OCI-LY7 (cell line): ENCODE data around the gene CCR5. TPM values are rescaled to one million over a fixed set of nuclear protein-coding genes. Genes with fewer than 3 reads are reported as not detected.
"Not testable (repeated sequence)": the region's sequence is repeated elsewhere in the genome, so short reads cannot be mapped to it uniquely, and the experiment has no call there.

ENCODE experiments used
- BruUV-seq: library from RNA; stranded (reverse); fragments of 400-500 nt; replicated peaks from 2 replicates; lab custom pipeline; 2021; lab: Mats Ljungman, UMichigan
- CTCF ChIA-PET: fragments of 300-600 bp; sonication (Branson Sonifier 250); formaldehyde crosslinking; loops from one replicate; lab custom pipeline; 2022; ENCODE audit warnings: antibody characterized with exemption; ENCODE audit not compliant: unreplicated experiment; lab: Charles Lee
- POLR2A ChIA-PET: fragments of 300-600 bp; sonication (Branson Sonifier 250); formaldehyde crosslinking; loops from one replicate; lab custom pipeline; 2022; ENCODE audit warnings: antibody characterized with exemption; lab: Charles Lee
- DNase-seq: peaks from one replicate; pipeline ENCODE4 v3.0.0-alpha.2; 2015; ENCODE audit warnings: low spot score
- H2AFZ ChIP-seq: fragments of 200-600 bp; sonication (generic), shearing (Covaris generic); 2 replicates; pipeline ENCODE4 v1.6.1; 2014; ENCODE audit warnings: mild to moderate bottlenecking, antibody characterized with exemption, low read length, moderate library complexity
- H3K27ac ChIP-seq: fragments of 200-600 bp; sonication (generic); 2 replicates; pipeline ENCODE4 v1.5.1; 2014; ENCODE audit warnings: mixed run types, low read depth, mild to moderate bottlenecking, moderate library complexity, low read length, inconsistent platforms; ENCODE audit not compliant: poor library complexity, severe bottlenecking
- H3K36me3 ChIP-seq: fragments of 200-600 bp; sonication (generic); 2 replicates; pipeline ENCODE4 v1.6.1; 2014; ENCODE audit warnings: mild to moderate bottlenecking, antibody characterized with exemption, low read length, moderate library complexity, mixed read lengths; ENCODE audit not compliant: insufficient read depth
- H3K4me1 ChIP-seq: fragments of 200-600 bp; sonication (generic); 2 replicates; pipeline ENCODE4 v1.5.1; 2014; ENCODE audit warnings: mild to moderate bottlenecking, low read length; ENCODE audit not compliant: insufficient read depth, poor library complexity, severe bottlenecking
- H3K4me2 ChIP-seq: fragments of 200-600 bp; sonication (generic); 2 replicates; pipeline ENCODE4 v1.6.1; 2014; ENCODE audit warnings: mild to moderate bottlenecking, low read length
- H3K4me3 ChIP-seq: fragments of 200-600 bp; sonication (generic); 2 replicates; pipeline ENCODE4 v1.5.1; 2014; ENCODE audit warnings: mild to moderate bottlenecking, low read depth, low read length; ENCODE audit not compliant: poor library complexity, severe bottlenecking
- H3K79me2 ChIP-seq: fragments of 200-600 bp; sonication (generic); 2 replicates; pipeline ENCODE4 v1.6.1; 2016; ENCODE audit warnings: low read depth, mild to moderate bottlenecking, low read length, moderate library complexity, mixed read lengths; ENCODE audit not compliant: insufficient read depth
- H3K9me2 ChIP-seq: fragments of 200-600 bp; sonication (generic); 2 replicates; pipeline ENCODE4 v1.6.1; 2016; ENCODE audit warnings: mild to moderate bottlenecking, low read length, mixed read lengths; ENCODE audit not compliant: insufficient read depth
- H3K9me3 ChIP-seq: fragments of 200-600 bp; sonication (generic); 2 replicates; pipeline ENCODE4 v1.6.1; 2014; ENCODE audit warnings: mild to moderate bottlenecking, mixed run types, low read length, mixed read lengths
- H4K20me1 ChIP-seq: fragments of 200-600 bp; sonication (generic); 2 replicates; pipeline ENCODE4 v1.6.1; 2014; ENCODE audit warnings: mild to moderate bottlenecking, antibody characterized with exemption, low read length, moderate library complexity, mixed read lengths; ENCODE audit not compliant: insufficient read depth
- CTCF ChIP-seq: fragments of 200-600 bp; sonication (generic); conservative IDR thresholded peaks from 2 replicates; pipeline ENCODE4 v1.5.1; 2014; ENCODE audit warnings: mild to moderate bottlenecking, antibody characterized with exemption, low read length, moderate library complexity, mixed read lengths
- EZH2phosphoT487 ChIP-seq: fragments of 200-600 bp; sonication (generic); IDR thresholded peaks from 2 replicates; pipeline ENCODE4 v1.6.1; 2018; ENCODE audit warnings: low read depth, borderline replicate concordance, mild to moderate bottlenecking, mixed run types, antibody characterized with exemption, low read length, moderate library complexity, mixed read lengths
- intact Hi-C: fragments of 100-400 bp; cut with micrococcal nuclease; formaldehyde crosslinking; loops from one replicate; pipeline ENCODE4 v1.10.0; 2022; ENCODE audit not compliant: unreplicated experiment
- total RNA-seq, 2 experiments: library from RNA; depleted of rRNA in 1 of 2; stranded (reverse); fragments of >200 nt in 1 of 2; shearing (Covaris generic) in 1 of 2; gene quantifications; 2 replicates each; pipeline ENCODE4 v1.2.3, GENCODE V29; 2014 to 2022

The CCR5 gene
- total RNA-seq, 2 experiments from 2014 or later: not detected

GRCh38 chr3:46386205-46386604 lies 15.5 kb downstream of the CCR5 start:
- intact Hi-C loops: no loop called here
- no peak overlapping the region for H3K27ac ChIP-seq
- H3K36me3 ChIP-seq: no peaks in the 10 kb centered on the region
- no peaks in the 10 kb centered on the region for H3K9me2 ChIP-seq
- H3K4me2 ChIP-seq: no peak overlapping the region
- no peak for DNase-seq
- no peak overlapping the region for H2AFZ ChIP-seq
- H3K9me3 ChIP-seq: no peaks in the 10 kb centered on the region
- TF ChIP-seq EZH2phosphoT487 (no peak), CTCF (no peak)
- ChIA-PET POLR2A (no interaction called here), CTCF (no interaction called here)
- H3K4me3 ChIP-seq: no peak overlapping the region
- no TSS peak for BruUV-seq
- no peaks in the 10 kb centered on the region for H3K79me2 ChIP-seq
- H4K20me1 ChIP-seq: no peaks in the 10 kb centered on the region
- peaks cover 26% of the 10 kb centered on the region for H3K4me1 ChIP-seq

- H3K9me2 ChIP-seq, H2AFZ ChIP-seq, BruUV-seq, DNase-seq, POLR2A ChIA-PET, H3K9me3 ChIP-seq, H4K20me1 ChIP-seq, intact Hi-C loops, H3K36me3 ChIP-seq, H3K4me3 ChIP-seq, H3K27ac ChIP-seq, H3K79me2 ChIP-seq, CTCF ChIA-PET, H3K4me2 ChIP-seq: not testable (repeated sequence)
- peaks cover 15% of the 10 kb centered on the region for H3K4me1 ChIP-seq
These were observed 18.1 kb downstream of the CCR5 start for GRCh38 chr3:46388847-46389246.

GRCh38 chr3:46389306-46389705 lies 18.6 kb downstream of the CCR5 start:
- H2AFZ ChIP-seq: no peak overlapping the region
- POLR2A ChIA-PET: no interaction called here
- H3K36me3 ChIP-seq: no peaks in the 10 kb centered on the region
- no peak overlapping the region for H3K4me3 ChIP-seq
- no peak for TF ChIP-seq EZH2phosphoT487
- TF ChIP-seq CTCF: no peak
- intact Hi-C loops: no loop called here
- no peak overlapping the region for H3K4me2 ChIP-seq
- no peaks in the 10 kb centered on the region for H3K9me2 ChIP-seq
- no peaks in the 10 kb centered on the region for H3K79me2 ChIP-seq
- no TSS peak for BruUV-seq
- no peak for DNase-seq
- CTCF ChIA-PET: no interaction called here
- H4K20me1 ChIP-seq: no peaks in the 10 kb centered on the region
- no peaks in the 10 kb centered on the region for H3K9me3 ChIP-seq
- no peak overlapping the region for H3K27ac ChIP-seq
- peaks cover 10% of the 10 kb centered on the region for H3K4me1 ChIP-seq

GRCh38 chr3:46391526-46391925 lies 20.8 kb downstream of the CCR5 start:
- H3K9me2 ChIP-seq, H3K36me3 ChIP-seq, BruUV-seq, H3K4me1 ChIP-seq, H3K9me3 ChIP-seq, POLR2A ChIA-PET, DNase-seq, H2AFZ ChIP-seq, intact Hi-C loops, H3K27ac ChIP-seq, H4K20me1 ChIP-seq, H3K4me2 ChIP-seq, H3K79me2 ChIP-seq, H3K4me3 ChIP-seq, CTCF ChIA-PET: not testable (repeated sequence)
